HuH-7 (cell line): ENCODE data around the gene PIK3R5.
"Not testable (repeated sequence)": the region's sequence is repeated elsewhere in the genome, so short reads cannot be mapped to it uniquely, and the experiment has no call there.

ENCODE experiments used
- DNase-seq: peaks from one replicate; pipeline ENCODE4 v3.0.0; 2011; ENCODE audit warnings: low spot score

Gene PIK3R5

GRCh38 chr17:8986295-8986694 lies 20.8 kb upstream of the PIK3R5 start:
- DNase-seq, result no peak

DNA sequence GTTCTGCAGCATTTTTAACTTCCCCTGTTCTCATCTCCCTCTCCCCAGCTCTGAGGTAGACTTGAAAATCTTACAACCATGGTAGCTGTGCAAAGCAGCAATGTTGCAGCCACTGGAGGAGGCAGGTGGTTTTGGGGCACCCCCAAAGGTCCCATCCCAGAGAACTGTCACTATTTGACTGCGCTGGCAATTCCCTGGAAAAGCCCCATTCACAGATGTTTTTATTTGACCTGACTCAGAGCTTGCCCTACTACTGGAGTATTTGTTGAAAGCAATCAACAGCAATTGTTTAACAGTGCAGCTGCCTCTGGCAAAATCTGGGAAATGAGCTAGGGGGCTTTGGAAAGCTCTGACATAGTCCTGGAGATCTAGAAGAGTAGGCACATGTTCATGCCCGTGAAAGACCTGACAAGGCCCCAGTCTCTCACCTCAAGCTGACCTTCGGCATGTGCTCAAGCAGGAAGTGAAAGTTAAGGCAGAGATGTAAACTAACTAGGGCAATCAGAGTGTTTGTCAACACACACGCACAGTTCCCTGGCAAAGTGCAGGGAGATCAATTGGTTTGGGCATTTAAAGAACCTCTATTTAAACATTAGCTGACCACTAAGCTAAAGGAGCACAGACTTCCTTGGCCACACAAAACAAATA lies 19.7 kb upstream of the PIK3R5 start:
- no peak for DNase-seq

- not testable (repeated sequence) for DNase-seq
Observed at GRCh38 chr17:8984225-8984624, 18.7 kb upstream of the PIK3R5 start.

DNA sequence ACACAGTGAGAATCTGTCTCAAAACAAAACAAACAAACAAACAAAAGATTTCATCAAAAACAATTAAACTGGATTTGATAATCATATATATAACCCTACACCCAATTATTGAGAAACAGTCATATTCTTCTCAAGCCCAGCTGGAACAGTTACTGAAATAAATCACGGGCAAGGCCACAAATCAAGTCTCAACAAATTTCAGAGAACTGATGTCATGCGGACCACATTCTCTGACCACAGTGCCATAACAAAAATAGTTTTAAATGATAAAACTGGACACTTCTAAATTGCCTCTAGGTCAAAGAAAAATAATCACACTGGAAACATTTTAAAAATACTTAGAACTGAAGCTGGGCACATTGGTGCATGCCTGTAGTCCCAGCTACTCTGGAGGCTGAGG lies 15.9 kb upstream of the PIK3R5 start:
- no peak for DNase-seq

- no peak for DNase-seq
Observed at GRCh38 chr17:8979715-8980114, 14.2 kb upstream of the PIK3R5 start.

DNA sequence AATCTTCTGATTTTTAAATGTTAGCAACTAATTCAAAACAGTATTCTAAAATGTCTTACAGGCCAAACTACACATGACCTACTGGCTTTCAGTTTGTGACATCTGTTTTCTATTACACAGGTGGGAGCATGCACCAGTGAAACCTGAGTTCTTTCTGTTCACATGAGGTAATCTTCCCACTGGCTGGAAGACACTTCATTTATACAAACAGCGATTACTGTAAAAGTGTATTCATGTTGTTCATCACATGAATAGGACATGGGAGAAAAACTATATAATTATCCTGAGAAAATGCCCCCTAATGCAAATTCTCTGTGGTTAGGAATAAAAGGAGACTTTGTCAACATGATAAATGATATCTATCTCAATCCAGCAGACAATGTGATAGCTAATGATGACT lies 11.1 kb upstream of the PIK3R5 start:
- DNase-seq, result no peak

GRCh38 chr17:8975091-8975725 lies 9.7 kb upstream of the PIK3R5 start:
- DNase-seq, result no peak

DNA sequence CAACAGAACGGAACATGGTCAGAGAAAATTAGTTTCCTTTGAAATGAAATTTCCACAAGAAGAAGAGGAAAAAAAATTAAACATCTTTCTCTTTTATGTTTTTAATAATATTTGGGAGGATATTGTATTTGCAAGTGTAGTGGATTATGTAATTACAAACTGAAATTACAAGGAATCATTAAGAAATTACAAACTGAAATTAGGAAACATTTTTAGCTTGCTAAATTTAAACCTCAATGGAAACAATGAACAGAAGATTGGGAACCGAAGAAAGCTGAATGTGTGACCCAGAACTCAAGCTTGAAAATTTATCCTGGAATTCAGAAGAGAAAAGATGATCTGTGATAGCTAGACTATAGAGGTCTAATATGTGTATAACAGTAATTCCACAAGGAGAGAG lies 4.4 kb upstream of the PIK3R5 start:
- DNase-seq, result no peak

- DNase-seq, result no peak
Observed at GRCh38 chr17:8968503-8968902, 3.0 kb upstream of the PIK3R5 start.

DNA sequence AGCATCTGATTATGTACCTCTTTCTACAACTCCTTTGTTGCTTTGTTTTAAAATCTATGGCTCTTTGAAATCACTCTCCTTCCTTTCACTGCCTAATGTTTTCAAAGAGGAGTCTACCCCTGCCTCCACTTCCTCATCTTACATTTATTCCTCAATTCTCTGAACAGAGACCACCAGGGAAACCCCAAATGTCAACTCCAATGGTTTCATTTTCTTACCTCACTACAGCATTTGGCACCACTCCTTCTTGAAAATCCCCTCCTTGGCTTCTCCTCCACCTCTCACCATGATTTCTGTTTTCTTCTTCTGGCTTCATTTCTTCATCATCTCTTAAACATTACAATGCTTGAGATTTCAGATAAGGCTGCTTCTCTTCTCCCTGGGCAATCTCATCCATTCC lies 2.4 kb upstream of the PIK3R5 start:
- no peak for DNase-seq

DNA sequence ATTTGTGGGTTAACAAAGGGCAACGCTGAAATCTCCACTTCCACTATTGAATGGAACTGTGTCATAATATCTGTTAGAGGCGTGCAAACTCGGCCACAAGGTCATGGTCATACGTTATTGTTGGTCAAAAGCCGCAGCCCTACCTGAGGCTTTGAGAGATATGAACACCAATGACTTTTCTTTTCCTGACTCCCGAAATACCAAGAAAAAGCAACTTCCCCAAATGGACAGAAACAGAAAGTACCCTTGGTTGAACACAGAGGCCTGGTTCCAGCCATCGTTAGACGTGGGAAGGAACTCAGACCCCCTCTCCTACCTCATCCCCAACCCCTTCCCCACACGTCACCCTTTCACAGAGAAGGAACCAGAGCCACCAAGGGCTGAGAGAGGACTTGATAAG lies 1.4 kb upstream of the PIK3R5 start:
- DNase-seq, result no peak

- DNase-seq, result no peak
Observed at GRCh38 chr17:8964801-8965393, 610 bp downstream of the PIK3R5 start.

- DNase-seq, result no peak
Observed at GRCh38 chr17:8963647-8964258, 1.8 kb downstream of the PIK3R5 start.

DNA sequence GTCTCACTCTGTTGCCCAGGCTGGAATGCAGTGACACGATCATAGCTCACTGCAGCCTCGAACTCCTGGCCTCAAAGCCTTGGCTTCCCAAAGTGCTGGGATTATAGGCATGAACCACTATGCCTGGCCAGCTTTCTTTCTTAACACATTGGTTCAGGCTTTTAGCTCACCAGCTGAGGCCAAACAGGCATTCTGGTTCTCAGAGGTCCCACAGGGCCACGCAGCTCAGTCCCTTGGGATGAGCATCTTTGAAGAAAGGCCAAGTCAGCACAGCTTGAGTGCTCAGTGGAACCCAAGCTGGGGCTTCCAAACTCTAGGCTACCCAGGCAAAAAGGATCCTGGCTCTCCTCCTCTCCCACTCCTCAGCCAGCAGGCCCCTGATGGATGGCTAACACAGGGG lies 2.5 kb downstream of the PIK3R5 start:
- DNase-seq, result no peak

GRCh38 chr17:8961829-8962228 lies 3.7 kb downstream of the PIK3R5 start:
- no peak for DNase-seq

- no peak for DNase-seq
Observed at GRCh38 chr17:8960325-8961140, 5.0 kb downstream of the PIK3R5 start.

GRCh38 chr17:8959312-8959918 lies 6.1 kb downstream of the PIK3R5 start:
- DNase-seq, result no peak

GRCh38 chr17:8957721-8958120 lies 7.8 kb downstream of the PIK3R5 start:
- DNase-seq, result no peak

- no peak for DNase-seq
Observed at GRCh38 chr17:8956465-8956902, 9.0 kb downstream of the PIK3R5 start.

DNA sequence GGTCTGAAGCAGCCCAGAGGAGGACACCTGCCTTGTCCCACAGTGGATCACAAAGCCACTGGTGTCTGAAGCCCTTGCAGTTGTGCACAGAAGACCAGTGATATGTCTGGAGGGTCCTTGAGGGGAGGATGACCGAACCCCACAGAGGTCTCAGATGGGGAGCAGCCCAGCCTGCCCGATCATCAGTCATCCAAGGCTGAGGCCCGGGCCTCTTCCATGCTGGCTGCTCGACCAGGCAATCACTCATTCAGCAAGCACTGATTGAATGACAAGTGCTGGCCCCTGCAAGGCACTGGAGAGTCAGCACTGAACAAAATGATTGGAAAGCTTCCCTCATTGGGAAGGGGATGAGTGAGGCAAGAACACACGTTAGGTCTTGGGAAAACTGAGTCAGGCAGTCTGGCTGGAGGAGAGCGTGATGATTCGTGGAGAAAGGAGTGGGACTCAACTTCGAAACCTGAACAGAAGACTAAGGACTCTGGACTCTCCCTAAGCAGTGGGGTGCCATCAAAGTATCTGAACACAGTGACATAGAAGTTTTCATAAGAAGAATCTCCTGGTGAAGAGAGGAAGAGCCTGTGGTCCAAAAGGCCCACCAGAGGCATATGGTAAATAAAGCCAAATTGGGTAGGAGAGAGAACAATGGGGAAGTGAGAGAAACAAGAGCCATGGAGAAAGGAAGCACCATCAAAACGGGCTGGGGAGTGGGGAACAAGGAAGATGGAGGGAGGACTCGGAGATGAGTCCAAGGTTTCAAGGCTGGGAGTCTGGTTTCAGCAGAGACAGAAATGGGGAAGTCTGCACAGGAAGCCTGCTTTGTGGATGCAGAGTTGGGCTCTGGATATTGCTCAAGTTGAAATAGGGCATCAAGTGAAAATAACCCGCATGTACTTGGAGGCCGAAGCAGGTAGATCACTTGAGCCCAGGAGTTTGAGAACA lies 10.2 kb downstream of the PIK3R5 start:
- no peak for DNase-seq

GRCh38 chr17:8954339-8954738 lies 11.2 kb downstream of the PIK3R5 start:
- no peak for DNase-seq
